SK-N-DZ (cell line): ENCODE measurements around the gene GCFC2. TPM values are rescaled to one million over a fixed set of nuclear protein-coding genes. Genes with fewer than 3 reads are reported as not detected.
A peak's percentile ranks its signal among the peaks of the same experiment; 100 is the strongest.
"Not testable (repeated sequence)": the region's sequence is repeated elsewhere in the genome, so short reads cannot be mapped to it uniquely, and the experiment has no call there.

Experiments
- DNase-seq: peaks from one replicate; pipeline ENCODE4 v3.0.0-alpha.2; 2015; ENCODE audit warnings: low spot score
- polyA plus RNA-seq, 2 experiments: library from polyadenylated mRNA; depleted of rRNA; stranded (reverse); fragments of >200 nt; gene quantifications; 2 replicates each; pipeline ENCODE4 v1.2.3, GENCODE V29; 2014

Gene GCFC2
- polyA plus RNA-seq (2014; cell fraction: cytosol; rRNA removed), result 12.6 and 15.4 TPM in 2 replicates
- polyA plus RNA-seq (2014; cell fraction: nucleus; rRNA removed), result 29.2 and 29.8 TPM in 2 replicates

DNA sequence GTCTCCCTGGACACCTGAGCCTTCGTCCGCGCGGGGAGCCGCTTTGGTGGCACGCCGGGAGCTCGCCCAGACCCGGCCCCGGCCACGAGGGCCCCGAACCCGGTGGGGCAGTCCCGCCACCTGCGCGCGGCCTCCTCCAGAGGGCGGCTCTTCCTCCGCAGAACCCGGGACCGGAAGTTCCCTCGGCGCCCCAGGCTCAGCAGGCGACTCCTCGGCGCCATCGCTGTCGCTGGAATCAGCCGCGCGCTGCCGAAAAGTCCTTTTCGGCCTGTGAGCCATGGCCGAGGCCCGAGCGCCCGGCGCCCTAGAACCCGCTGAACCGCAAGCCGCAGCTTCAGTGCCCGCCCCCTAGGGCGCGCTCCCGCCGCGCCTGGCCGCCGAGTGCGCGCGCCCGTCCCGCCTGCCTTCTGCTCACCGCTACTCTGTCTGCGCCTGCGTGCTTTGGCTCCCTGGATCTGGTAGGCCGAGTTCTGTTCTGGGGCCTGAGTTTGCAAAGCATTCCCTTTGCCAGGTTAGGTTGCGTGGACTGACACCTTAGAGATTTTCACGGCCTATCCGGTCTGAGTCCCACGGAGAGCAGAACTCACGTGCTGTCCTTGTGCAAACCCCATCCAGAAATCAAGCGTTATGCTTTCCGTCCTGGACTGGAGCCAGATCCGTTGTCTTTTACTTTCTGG lies at the start of gene GCFC2:
TSS of gene GCFC2 (minus strand) at position 339 of the 677 bp plus-strand sequence. CDS start at position 279, 60 bp downstream.
- peak; percentile 80 for DNase-seq

DNA sequence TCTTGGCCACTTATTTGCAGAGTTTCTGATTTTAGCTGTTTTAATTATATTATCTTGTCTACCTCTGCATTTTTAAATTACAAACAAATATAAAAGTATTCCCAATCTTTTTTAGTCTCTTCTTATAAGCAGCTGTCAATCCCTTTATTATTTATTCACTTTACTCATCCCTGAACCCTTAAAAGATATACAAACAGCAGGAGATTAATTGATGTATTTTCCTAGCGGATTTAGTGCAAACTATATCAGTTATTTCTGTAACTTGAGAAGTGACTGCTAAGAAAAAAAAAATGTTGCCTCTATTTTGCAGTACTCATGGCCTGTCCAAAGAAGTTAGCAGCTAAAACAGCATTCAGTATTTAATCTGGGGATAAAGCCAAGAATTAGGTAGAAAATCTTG lies 42.1 kb upstream of the GCFC2 start:
- no peak for DNase-seq

DNA sequence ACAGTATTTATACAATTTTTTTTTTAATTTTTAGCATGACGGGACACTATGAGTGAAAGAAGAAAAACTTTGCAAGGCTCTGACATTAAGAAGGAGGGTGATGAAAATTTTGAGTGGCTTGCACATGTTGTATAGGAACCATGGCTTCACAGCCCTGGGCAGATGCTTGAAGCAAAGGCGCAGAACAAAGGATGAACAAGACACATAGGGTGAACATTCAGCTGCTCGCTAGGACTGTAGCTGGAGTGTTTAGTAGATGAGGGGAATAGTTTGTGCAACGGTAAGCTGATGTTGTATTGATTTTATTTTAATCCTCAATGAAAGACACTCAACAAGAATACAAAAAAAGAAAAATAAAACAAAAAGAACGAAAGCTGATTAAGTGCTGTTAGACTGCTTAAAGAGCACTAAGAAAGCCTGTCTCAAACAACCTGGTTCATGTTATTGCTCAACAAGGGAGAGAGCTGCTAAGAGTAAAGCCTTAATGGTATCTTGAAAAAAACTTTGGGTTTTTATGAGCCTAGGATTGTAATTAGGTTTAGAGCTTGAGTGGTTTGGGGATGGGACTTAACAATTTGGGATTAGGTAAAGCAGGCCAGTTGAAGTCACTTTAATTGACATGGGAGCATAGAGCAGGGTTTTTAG lies 41.2 kb upstream of the GCFC2 start:
- DNase-seq, result no peak

DNA sequence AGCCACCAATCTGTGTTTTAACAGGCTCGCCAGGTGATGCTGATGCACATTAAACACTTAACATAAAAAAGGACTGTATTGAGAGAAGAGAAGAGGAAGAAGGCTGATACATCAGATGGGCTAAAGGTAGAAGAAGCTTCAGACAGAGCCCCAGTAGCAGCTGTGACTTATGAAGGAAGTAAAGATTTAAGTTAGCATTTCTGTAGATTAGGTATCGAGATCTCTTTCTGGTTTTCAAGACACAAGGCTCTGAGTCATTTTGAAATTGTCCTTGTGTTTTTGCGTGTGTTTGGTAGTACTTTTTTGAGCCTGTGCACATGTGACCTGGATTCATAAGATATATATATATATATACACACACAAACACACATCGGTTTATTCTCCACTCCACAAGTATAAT lies 40.6 kb upstream of the GCFC2 start:
- DNase-seq, result no peak

GRCh38 chr2:75737961-75738360 lies 27.2 kb upstream of the GCFC2 start:
- DNase-seq, result no peak

- no peak for DNase-seq
Measured at GRCh38 chr2:75736276-75736675, 25.6 kb upstream of the GCFC2 start.

- peak; percentile 29 for DNase-seq
Measured at GRCh38 chr2:75729861-75730260, 19.1 kb upstream of the GCFC2 start.

DNA sequence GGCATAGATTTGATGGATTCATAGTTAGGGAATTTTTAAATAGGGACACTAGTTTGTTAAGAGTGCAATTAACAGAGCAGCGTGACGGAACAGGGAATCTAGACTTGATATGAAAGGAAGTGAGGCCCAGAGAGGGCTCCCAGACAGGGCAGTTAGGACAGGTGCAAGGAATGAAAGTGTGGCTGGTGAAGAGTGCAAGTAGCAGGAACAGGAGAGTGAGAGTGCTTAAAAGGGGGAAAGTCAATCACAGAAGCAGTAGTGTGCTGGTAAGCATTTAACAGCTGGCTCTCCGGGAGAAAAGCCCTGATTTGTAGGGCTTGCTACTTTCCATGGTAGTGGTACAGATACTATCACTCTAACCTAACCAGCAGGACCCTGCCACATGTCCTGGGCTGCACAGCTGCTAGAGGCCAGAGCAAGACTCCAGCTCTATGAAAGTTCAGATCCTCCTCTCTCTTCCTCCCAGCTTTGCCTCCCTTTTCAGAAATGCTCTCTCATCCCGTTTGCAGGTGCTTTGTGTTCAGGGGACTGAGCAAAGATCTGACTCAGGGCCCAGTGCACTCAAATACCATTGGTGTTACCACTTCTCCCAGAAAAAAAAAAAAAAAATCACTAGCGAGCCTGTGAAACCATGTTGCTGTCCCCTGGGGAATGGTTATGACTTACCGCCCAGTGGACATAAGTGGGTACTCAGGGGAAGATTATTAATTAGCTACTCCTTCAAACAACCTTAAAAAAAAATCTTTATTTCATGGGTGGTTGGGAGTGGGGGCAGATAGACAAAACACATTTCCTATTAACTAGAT lies 18.1 kb upstream of the GCFC2 start:
- peak; percentile 28 for DNase-seq

DNA sequence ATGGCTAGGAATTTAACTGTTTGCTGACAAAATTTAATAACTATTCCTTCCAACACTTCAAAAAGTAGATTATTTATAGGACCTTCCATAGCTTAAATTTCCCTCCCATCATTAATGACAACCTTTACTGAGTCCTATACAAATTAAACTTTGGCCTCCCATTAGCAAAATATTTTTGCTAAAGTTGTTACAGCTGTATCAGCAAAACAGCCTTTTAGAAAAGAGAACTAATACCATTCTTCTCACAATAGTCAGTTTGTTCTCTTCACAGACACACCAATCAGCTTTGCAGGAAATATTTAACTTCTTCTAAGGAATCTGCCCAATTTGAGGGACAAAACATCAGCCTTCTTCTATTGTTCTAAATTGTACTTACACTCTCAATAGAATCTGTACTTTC lies 12.0 kb upstream of the GCFC2 start:
- no peak for DNase-seq

DNA sequence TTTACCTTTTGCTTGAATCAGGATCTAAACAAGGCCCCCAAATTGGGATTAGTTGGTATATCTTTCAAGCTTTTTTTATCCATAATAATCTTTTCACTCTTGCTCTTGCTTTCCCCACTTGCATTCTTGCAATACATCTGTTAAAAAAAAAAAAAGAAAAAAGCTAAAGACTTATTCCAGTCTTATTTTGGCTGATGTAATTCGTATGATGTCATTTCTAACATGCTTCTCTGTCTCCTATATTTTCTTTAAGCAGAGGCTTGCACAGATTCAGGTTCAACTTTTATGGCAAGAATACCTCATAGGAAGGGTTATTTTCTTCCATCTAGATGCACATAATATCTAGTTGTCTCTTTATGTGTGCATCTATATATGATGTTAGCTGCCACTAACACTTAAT lies 9.8 kb upstream of the GCFC2 start:
- DNase-seq, result no peak

DNA sequence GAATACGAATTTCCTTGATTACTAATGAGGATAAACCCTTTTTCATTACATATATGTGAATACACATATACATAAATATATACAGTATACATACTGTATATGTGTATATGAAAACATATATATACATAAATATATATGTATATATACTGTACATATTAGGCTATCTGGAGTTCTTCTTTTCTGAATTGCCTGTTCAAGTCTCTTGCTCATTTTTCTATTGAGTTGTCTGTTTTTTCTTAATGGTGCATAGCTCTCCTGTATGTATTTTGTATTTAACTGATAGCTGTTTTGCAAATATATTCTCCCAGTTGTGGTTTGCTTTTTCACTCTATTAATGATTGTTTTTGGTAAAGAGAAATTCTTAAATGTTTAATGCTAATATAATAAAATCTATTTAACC lies 8.9 kb upstream of the GCFC2 start:
- no peak for DNase-seq

- no peak for DNase-seq
Measured at GRCh38 chr2:75716406-75716805, 5.7 kb upstream of the GCFC2 start.

DNA sequence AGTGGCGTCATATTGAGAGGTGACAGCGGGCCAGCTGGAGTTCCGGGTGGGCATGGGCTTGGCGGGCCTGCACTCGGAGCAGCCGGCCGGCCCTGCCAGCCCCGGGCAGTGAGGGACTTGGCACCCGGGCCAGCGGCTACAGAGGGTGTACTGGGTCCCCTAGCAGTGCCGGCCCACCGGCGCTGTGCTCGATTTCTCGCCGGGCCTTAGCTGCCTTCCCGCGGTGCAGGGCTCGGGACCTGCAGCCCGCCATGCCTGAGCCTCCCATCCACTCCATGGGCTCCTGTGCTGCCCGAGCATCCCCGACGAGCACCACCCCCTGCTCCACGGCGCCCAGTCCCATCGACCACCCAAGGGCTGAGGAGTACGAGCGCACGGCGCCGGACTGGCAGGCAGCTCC lies 875 bp upstream of the GCFC2 start:
- DNase-seq, result not testable (repeated sequence)

GRCh38 chr2:75710220-75710576 lies 517 bp downstream of the GCFC2 start:
- no peak for DNase-seq

- no peak for DNase-seq
Measured at GRCh38 chr2:75709297-75709696, 1.4 kb downstream of the GCFC2 start.

DNA sequence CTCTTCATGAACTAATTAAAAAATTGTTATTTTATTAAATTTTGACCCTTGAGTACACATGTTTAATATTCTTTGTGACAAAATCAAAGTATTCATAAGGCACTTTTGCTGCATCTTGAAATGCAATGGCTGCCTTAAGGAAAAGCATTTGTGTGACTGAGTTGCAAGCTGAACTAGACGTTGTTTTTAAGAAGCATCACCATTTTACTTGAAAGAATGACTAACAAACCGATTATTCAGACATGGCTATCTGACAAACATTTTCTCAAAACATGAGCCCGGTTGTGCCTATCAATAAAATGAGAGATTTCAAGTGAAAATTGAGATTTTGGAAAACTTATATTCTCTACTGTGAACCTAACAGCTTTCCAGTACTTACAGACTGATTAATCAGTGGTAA lies 2.8 kb downstream of the GCFC2 start:
- no peak for DNase-seq

- DNase-seq, result no peak
Measured at GRCh38 chr2:75705921-75706320, 4.8 kb downstream of the GCFC2 start.

DNA sequence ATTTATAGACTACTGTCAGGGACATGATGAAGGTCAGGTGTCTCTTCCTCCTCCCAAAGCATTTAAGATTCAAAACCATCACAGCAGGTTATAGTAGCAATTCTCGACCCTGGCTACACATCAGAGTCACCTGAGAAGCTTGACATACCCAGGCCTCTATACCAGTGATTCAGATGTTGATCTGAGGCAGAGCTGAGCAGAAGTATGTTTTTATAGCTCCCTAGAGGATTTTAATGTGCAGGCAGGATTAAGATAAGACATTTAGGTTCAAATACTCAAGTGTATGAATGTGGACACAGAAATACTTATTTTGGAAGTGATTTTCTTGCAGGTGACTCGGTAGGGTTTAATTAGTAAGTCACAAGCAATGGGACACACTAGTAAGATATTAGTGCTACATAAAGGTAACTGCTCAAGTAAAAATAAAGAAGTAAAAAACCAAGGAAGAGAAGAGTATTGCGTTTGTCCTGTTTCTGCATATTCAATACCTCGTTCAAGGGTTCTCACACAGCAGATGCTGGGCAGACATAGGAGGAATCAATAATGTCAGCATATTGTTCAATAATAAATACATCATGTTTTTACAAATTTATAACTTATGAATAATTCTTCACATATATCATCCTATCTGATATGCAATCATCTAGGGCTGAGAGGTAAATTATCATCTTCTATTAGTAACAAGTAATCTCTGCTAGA lies 7.0 kb downstream of the GCFC2 start:
- DNase-seq, result no peak

GRCh38 chr2:75702593-75702992 lies 8.1 kb downstream of the GCFC2 start:
- no peak for DNase-seq

DNA sequence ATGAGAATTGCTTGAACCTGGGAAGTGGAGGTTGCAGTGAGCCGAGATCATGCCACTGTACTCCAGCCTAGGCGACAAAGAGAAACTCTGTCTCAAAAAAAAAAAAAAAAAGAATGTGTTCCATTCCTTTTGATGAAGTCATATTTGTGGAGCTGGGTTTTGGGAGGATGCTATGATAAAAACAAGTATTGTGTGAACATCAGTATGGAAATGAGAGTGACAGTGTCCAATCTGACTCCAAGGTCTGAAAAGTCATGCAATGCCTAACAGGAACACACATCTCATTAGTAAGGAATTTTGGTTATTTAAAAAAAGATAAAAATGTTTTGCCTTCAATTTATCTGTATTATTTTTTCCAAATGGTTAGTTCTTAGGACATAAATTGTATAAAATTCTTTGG lies 11.8 kb downstream of the GCFC2 start:
- no peak for DNase-seq

DNA sequence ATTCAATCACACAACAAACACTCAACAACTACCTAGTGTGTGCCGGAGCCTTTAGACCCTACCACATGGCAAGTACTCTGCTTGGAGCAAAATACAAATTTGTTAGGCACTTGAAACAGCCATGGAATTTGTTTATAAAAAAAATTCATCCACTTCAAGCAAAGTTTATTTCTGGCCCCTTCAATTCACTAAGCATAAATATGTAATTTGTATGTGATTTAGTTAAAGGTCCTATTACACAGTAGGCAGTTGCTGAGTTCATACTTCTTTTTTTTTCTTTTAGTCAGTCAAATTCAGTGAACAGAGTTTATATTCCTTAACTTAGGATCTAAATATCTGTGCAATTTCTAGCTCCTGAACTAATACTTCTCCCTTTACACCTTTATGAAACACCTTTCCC lies 22.5 kb downstream of the GCFC2 start:
- no peak for DNase-seq

- DNase-seq, result peak; percentile 79
Measured at GRCh38 chr2:75683430-75683829, 27.3 kb downstream of the GCFC2 start.
